Measurements from ENCODE around the gene UBE2Q1.

GRCh38 chr1:154578058-154578418, 19.6 kb upstream of the UBE2Q1 start:
- TF ChIP-seq, protein P1, sequence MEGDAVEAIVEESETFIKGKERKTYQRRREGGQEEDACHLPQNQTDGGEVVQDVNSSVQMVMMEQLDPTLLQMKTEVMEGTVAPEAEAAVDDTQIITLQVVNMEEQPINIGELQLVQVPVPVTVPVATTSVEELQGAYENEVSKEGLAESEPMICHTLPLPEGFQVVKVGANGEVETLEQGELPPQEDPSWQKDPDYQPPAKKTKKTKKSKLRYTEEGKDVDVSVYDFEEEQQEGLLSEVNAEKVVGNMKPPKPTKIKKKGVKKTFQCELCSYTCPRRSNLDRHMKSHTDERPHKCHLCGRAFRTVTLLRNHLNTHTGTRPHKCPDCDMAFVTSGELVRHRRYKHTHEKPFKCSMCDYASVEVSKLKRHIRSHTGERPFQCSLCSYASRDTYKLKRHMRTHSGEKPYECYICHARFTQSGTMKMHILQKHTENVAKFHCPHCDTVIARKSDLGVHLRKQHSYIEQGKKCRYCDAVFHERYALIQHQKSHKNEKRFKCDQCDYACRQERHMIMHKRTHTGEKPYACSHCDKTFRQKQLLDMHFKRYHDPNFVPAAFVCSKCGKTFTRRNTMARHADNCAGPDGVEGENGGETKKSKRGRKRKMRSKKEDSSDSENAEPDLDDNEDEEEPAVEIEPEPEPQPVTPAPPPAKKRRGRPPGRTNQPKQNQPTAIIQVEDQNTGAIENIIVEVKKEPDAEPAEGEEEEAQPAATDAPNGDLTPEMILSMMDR (IDR thresholded peaks at IDR 0.05): no peak
- TF ChIP-seq POLR2A (IDR thresholded peaks at IDR 0.05): no peak
